ENCODE results near the gene ADAMTSL3. TPM values are rescaled to one million over a fixed set of nuclear protein-coding genes. Genes with fewer than 3 reads are reported as not detected.

Gene ADAMTSL3
- total RNA-seq, 4 donors from 2014 or later: 4.9 to 8.8 (median 6.8) TPM

- DNase-seq: no peak
- Histone ChIP-seq H3K36me3 (no peaks in the 10 kb centered on the region), H3K9me3 (no peaks in the 10 kb centered on the region), H3K27ac (no peak overlapping the region), H3K4me1 (peaks cover 0 to 10% (median 4%) of the 10 kb centered on the region in 4 donors), H3K4me3 (no peak overlapping the region), H3K27me3 (no peaks in the 10 kb centered on the region)
- WGBS, 2 donors (ENCODE audit: low coverage in 1 of 2): 71 to 82% methylated on average over 5 to 6 of the region's 6 CpGs
- in situ Hi-C loops (cut with MboI; ENCODE audit: low pct_ligation_motif_present in 1 of 4, low pct_unique_long_range_greater_than_20kb in 1 of 4, low sequenced_read_pairs in 3 of 4): no loop called here
- TF ChIP-seq CTCF (IDR thresholded peaks at IDR 0.05): no peak
- TF ChIP-seq POLR2A (IDR thresholded peaks at IDR 0.05): no peak
- no peak for TF ChIP-seq POLR2AphosphoS5 (IDR thresholded peaks at IDR 0.05)
- no peak for TF ChIP-seq EP300 (IDR thresholded peaks at IDR 0.05; ENCODE audit: low read depth)
- intact Hi-C loops (cut with DNase I; ENCODE audit: low total_unique reads): no loop called here
Measured at GRCh38 chr15:83766339-83766738, 112.4 kb downstream of the ADAMTSL3 start.

GRCh38 chr15:83767741-83768140, 113.8 kb downstream of the ADAMTSL3 start:
- no peaks in the 10 kb centered on the region for H3K36me3 ChIP-seq
- WGBS, 2 donors (ENCODE audit: low coverage in 1 of 2): 77 to 82% methylated on average over 4 of the region's 4 CpGs
- no peak for DNase-seq
- in situ Hi-C loops (cut with MboI; ENCODE audit: low pct_ligation_motif_present in 1 of 4, low pct_unique_long_range_greater_than_20kb in 1 of 4, low sequenced_read_pairs in 3 of 4) (no loop called here), intact Hi-C loops (cut with DNase I; ENCODE audit: low total_unique reads) (no loop called here)
- H3K4me3 ChIP-seq: no peak overlapping the region
- H3K4me1 ChIP-seq: peaks cover 0 to 10% (median 4%) of the 10 kb centered on the region in 4 donors
- no peaks in the 10 kb centered on the region for H3K27me3 ChIP-seq
- H3K27ac ChIP-seq: no peak overlapping the region
- H3K9me3 ChIP-seq: no peaks in the 10 kb centered on the region
- no peak for TF ChIP-seq POLR2AphosphoS5 (IDR thresholded peaks at IDR 0.05)
- TF ChIP-seq EP300 (IDR thresholded peaks at IDR 0.05; ENCODE audit: low read depth): no peak
- TF ChIP-seq CTCF (IDR thresholded peaks at IDR 0.05): no peak
- no peak for TF ChIP-seq POLR2A (IDR thresholded peaks at IDR 0.05)

GRCh38 chr15:83769411-83769999, 115.6 kb downstream of the ADAMTSL3 start:
- Histone ChIP-seq H3K9me3 (no peaks in the 10 kb centered on the region), H3K36me3 (no peaks in the 10 kb centered on the region), H3K4me1 (peaks cover 0 to 4% (median 1%) of the 10 kb centered on the region in 4 donors), H3K27ac (no peak overlapping the region), H3K27me3 (no peaks in the 10 kb centered on the region), H3K4me3 (no peak overlapping the region)
- in situ Hi-C loops (cut with MboI; ENCODE audit: low pct_ligation_motif_present in 1 of 4, low pct_unique_long_range_greater_than_20kb in 1 of 4, low sequenced_read_pairs in 3 of 4): no loop called here
- 70 to 71% methylated on average over 1 of the region's 1 CpG for WGBS, 2 donors (ENCODE audit: low coverage in 1 of 2)
- intact Hi-C loops (cut with DNase I; ENCODE audit: low total_unique reads): no loop called here
- no peak for TF ChIP-seq CTCF (IDR thresholded peaks at IDR 0.05)
- no peak for TF ChIP-seq EP300 (IDR thresholded peaks at IDR 0.05; ENCODE audit: low read depth)
- no peak for TF ChIP-seq POLR2A (IDR thresholded peaks at IDR 0.05)
- no peak for TF ChIP-seq POLR2AphosphoS5 (IDR thresholded peaks at IDR 0.05)
- DNase-seq: no peak

GRCh38 chr15:83775738-83776137, 121.8 kb downstream of the ADAMTSL3 start:
- Histone ChIP-seq H3K4me1 (no peaks in the 10 kb centered on the region), H3K36me3 (no peaks in the 10 kb centered on the region), H3K27me3 (no peaks in the 10 kb centered on the region), H3K9me3 (no peaks in the 10 kb centered on the region), H3K27ac (no peak overlapping the region), H3K4me3 (no peak overlapping the region)
- no peak for DNase-seq
- intact Hi-C loops (cut with DNase I; ENCODE audit: low total_unique reads): no loop called here
- in situ Hi-C loops (cut with MboI; ENCODE audit: low pct_ligation_motif_present in 1 of 4, low pct_unique_long_range_greater_than_20kb in 1 of 4, low sequenced_read_pairs in 3 of 4): no loop called here
- 50% methylated on average over 3 of the region's 3 CpGs; no CpG with 5 or more reads in 1 of the 2 donors for WGBS, 2 donors (ENCODE audit: low coverage in 1 of 2)
- TF ChIP-seq CTCF (IDR thresholded peaks at IDR 0.05) (no peak), EP300 (IDR thresholded peaks at IDR 0.05; ENCODE audit: low read depth) (no peak), POLR2AphosphoS5 (IDR thresholded peaks at IDR 0.05) (no peak), POLR2A (IDR thresholded peaks at IDR 0.05) (no peak)

Data from transverse colon (tissue), 4 donors.